ENCODE results near the gene ACTR3. TPM values are rescaled to one million over a fixed set of nuclear protein-coding genes. Genes with fewer than 3 reads are reported as not detected.

The ACTR3 gene
- 180 and 183 TPM in 2 replicates for total RNA-seq (2021)
- long read RNA-seq, full-length matches to known transcripts, result 948 of 979 reads
- long read RNA-seq, partial matches to known transcripts, result 14 of 979 reads
- long read RNA-seq, other reads (novel, unspliced or antisense), result 17 of 979 reads

DNA sequence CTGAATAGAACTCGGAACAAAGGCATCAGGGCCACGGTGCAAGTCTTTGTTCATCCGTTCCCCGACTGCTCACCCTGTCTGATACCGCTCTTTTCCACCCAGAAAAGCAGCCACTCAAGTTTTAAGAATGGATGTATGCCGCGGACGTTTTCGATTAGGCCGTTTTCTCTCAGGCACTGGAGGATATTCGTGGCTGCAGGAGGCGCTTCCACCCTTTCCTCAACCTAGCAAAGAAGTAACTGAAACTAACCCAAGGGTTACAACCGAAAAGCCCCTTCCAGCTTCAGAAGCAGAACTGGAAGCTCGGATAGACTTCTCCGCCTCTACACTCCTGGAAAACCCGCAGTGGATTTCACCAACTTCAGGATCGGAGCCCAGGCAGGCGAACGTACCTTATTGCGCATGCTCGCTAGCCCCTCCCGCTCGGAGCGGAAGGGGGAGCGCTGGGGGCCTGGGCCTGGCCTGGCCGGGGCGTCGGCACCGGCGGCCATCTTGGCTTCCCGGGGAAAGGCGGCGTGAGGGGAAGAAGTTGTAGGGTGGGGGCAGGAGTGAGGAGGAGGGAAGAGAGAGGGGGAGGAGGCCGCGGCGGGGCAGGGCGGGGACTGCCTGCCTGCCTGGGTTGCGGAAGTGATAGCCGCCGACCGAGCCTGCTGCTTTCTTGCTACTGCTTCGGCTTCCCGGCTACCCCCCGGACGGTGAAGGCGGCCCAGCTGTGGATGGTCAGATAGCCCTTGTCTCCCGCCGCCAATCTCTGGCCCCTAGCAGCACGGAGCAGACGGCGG, at the start of gene ACTR3:
TSS of gene ACTR3 (plus strand) at position 619 of the 782 bp plus-strand sequence. CDS start 191 bp downstream, outside the sequence.
- Histone ChIP-seq H2BK120ac (ENCODE audit: low read depth, low read length, poor library complexity, severe bottlenecking) (peak within 1 kb of the TSS; percentile 98), H3K4me2 (ENCODE audit: insufficient read depth, insufficient read length, low read length) (peak within 1 kb of the TSS; percentile 95), H2AK5ac (ENCODE audit: insufficient read length, low read length) (no peak within 1 kb of the TSS), H4K5ac (ENCODE audit: insufficient read length, low read depth, low read length) (peak within 1 kb of the TSS; percentile 98), H3K9ac (ENCODE audit: extremely low read depth, insufficient read length, low read length) (peak within 1 kb of the TSS; percentile 94), H3K27ac (ENCODE audit: insufficient read length, low read depth, low read length) (peak within 1 kb of the TSS; percentile 99), H3K79me1 (ENCODE audit: insufficient read depth, low read depth, low read length, poor library complexity, severe bottlenecking) (peaks cover 3% of the 10 kb centered on the region), H2BK15ac (ENCODE audit: low read depth, low read length) (no peak within 1 kb of the TSS), H4K91ac (ENCODE audit: insufficient read length, low read depth, low read length) (no peak within 1 kb of the TSS), H3K27me3 (ENCODE audit: insufficient read depth, low read length) (no peaks in the 10 kb centered on the region), H3K14ac (ENCODE audit: insufficient read depth, low read length) (peak within 1 kb of the TSS; percentile 99; the same call in 1 of the 2 replicates), H3K9me3 (ENCODE audit: control insufficient read depth, low read depth, low read length) (no peaks in the 10 kb centered on the region), H3K23me2 (ENCODE audit: insufficient read length, low read depth, low read length, poor library complexity, severe bottlenecking) (peaks cover 5% of the 10 kb centered on the region), H4K8ac (replicated peaks; ENCODE audit: insufficient read length, low read depth, low read length) (no peak within 1 kb of the TSS), H3T11ph (ENCODE audit: low read length) (peak within 1 kb of the TSS; percentile 96), H2BK20ac (ENCODE audit: low read depth, low read length, poor library complexity, severe bottlenecking) (no peak within 1 kb of the TSS), H3K4ac (ENCODE audit: low read depth, low read length) (peak within 1 kb of the TSS; percentile 79; the same call in 1 of the 2 replicates), H2BK5ac (ENCODE audit: insufficient read length, low read length) (peak within 1 kb of the TSS; percentile 54), H3K23ac (ENCODE audit: insufficient read length, low read depth, low read length) (no peak within 1 kb of the TSS), H3K18ac (ENCODE audit: insufficient read length, low read depth, low read length) (peak within 1 kb of the TSS; percentile 97), H2AFZ (ENCODE audit: low read length) (peak within 1 kb of the TSS; percentile 65), H3K4me1 (ENCODE audit: insufficient read depth, low read length) (peaks cover 4% of the 10 kb centered on the region), H2BK12ac (ENCODE audit: insufficient read length, low read depth, low read length) (peak within 1 kb of the TSS; percentile 92), H3K56ac (ENCODE audit: insufficient read length, low read depth, low read length) (no peak within 1 kb of the TSS), H3K79me2 (ENCODE audit: insufficient read depth, low read length) (peaks cover 6% of the 10 kb centered on the region; the same call in 1 of the 2 replicates), H4K20me1 (ENCODE audit: control insufficient read depth, insufficient read depth, insufficient read length) (no peaks in the 10 kb centered on the region)
- peak within 1 kb of the TSS; percentile 99 to 100 (median 100) for H3K27ac Mint-ChIP-seq
- H3K36me3 Mint-ChIP-seq (ENCODE audit: insufficient read depth in 1 of 3, low read depth in 3 of 3), result peaks cover 0 to 19% (median 2%) of the 10 kb centered on the region in 3 experiments; a peak in 3 of 7 replicates
- TF ChIP-seq, protein P1, sequence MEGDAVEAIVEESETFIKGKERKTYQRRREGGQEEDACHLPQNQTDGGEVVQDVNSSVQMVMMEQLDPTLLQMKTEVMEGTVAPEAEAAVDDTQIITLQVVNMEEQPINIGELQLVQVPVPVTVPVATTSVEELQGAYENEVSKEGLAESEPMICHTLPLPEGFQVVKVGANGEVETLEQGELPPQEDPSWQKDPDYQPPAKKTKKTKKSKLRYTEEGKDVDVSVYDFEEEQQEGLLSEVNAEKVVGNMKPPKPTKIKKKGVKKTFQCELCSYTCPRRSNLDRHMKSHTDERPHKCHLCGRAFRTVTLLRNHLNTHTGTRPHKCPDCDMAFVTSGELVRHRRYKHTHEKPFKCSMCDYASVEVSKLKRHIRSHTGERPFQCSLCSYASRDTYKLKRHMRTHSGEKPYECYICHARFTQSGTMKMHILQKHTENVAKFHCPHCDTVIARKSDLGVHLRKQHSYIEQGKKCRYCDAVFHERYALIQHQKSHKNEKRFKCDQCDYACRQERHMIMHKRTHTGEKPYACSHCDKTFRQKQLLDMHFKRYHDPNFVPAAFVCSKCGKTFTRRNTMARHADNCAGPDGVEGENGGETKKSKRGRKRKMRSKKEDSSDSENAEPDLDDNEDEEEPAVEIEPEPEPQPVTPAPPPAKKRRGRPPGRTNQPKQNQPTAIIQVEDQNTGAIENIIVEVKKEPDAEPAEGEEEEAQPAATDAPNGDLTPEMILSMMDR (conservative IDR thresholded peaks at IDR 0.05), result no peak
- no peaks in the 10 kb centered on the region for H3K27me3 Mint-ChIP-seq (ENCODE audit: low read depth)
- no peaks in the 10 kb centered on the region for H3K9me3 Mint-ChIP-seq
- peak; percentile 98 for DNase-seq
- no CpG with 5 or more reads among the region's 51 CpGs for WGBS (ENCODE audit: extremely low coverage, insufficient read length, low lambda C conversion rate)
- H3K4me1 Mint-ChIP-seq, result peaks cover 58 to 63% of the 10 kb centered on the region in 2 experiments
- peak within 1 kb of the TSS; percentile 92 to 95 for H3K4me3 Mint-ChIP-seq
